HuH-7 (cell line): ENCODE measurements around the gene HNRNPC.
A peak's percentile ranks its signal among the peaks of the same experiment; 100 is the strongest.
"Not testable (repeated sequence)": the region's sequence is repeated elsewhere in the genome, so short reads cannot be mapped to it uniquely, and the experiment has no call there.

ENCODE experiments used
- DNase-seq: peaks from one replicate; pipeline ENCODE4 v3.0.0; 2011; ENCODE audit warnings: low spot score

Gene HNRNPC

DNA sequence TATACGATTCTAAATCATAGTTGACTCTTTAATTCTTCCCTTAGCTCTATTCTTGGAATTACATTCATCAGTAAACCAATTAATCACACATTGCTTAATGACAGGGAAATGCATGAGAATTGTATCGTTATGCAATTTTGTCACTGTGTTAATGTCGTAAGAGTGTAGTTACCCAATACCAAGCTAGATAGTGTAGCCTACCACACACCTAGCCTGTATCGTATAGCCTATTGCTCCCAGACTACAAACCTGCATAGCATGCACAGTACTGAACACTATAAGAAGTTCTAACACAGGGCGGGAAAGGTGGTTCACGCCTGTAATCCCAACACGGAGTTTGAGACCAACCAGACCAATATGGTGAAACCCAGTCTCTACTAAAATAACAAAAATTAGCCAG, 24.7 kb downstream of the HNRNPC start:
- DNase-seq, result peak; percentile 23

DNA sequence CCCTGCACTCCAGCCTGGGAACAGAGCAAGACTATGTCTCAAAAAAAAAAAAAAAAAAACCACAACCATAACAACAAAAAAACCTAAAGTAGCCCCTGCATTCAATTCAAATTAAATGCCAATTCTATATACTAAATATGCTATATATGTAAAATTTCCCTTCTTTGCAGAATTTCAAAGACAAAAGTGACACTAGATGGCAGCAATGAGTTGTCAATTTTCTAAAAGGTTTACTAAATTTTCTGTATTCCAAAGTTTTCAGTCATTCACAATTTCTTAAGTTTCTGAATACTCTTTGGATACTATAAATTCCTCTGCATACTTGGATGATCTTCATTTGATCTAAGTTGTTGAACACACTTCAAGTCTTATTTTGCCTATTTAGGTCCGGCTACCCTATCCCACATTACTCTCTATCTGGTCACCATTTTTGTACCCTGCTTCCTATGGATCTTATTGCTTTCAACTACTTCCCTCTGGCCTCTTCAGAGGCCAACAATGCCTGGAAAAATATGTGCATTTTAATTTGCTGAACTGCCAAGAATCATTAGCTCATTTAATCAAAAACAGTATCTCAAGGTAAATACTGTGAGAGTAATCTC, 27.9 kb downstream of the HNRNPC start:
- no peak for DNase-seq

DNA sequence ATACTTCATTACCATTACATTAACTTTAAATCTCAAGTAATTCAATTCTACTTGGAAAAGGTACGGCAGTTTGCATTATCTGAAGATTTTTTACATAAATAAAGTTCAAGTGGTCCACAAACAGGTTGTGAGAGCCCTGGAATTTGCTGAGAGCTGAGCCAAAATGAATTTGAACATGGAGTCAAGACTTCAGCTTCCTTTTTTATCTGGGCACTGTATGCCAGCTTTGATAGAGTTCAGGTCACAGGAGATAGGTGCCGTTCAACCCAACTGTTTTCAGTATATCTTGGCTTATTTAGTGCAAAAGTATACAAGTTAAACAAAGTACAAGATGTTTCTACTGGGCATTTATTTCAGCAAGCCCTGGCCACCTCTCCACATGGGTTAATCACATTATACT, 28.8 kb downstream of the HNRNPC start:
- DNase-seq, result no peak

DNA sequence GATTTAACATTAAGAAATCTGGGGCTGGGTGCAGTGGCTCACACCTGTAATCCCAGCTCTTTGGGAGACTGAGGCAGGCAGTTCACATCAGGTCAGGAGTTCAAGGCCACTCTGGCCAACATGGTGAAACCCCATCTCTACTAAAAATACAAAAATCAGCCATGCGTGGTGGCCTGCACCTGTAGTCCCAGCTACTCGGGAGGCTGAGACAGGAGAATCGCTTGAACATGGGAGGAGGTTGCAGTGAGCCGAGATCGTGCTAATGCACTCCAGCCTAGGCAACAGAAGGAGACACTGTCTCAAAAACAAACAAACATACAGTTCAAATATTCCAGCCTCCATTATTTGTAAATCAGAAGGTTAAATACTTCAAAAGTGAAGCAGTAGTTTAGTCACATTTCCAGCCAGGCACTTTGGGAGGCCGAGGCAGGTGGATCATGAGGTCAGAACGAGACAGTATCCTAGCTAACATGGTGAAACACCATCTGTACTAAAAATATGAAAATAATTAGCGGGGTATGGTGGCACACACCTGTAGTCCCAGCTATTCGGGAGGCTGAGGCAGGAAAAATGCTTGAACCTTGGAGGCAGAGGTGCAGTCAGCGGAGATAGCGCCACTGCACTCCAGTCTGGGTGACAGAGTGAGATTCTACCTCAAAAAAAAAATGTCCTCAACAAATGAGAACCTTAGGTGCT, 30.3 kb downstream of the HNRNPC start:
- no peak for DNase-seq

DNA sequence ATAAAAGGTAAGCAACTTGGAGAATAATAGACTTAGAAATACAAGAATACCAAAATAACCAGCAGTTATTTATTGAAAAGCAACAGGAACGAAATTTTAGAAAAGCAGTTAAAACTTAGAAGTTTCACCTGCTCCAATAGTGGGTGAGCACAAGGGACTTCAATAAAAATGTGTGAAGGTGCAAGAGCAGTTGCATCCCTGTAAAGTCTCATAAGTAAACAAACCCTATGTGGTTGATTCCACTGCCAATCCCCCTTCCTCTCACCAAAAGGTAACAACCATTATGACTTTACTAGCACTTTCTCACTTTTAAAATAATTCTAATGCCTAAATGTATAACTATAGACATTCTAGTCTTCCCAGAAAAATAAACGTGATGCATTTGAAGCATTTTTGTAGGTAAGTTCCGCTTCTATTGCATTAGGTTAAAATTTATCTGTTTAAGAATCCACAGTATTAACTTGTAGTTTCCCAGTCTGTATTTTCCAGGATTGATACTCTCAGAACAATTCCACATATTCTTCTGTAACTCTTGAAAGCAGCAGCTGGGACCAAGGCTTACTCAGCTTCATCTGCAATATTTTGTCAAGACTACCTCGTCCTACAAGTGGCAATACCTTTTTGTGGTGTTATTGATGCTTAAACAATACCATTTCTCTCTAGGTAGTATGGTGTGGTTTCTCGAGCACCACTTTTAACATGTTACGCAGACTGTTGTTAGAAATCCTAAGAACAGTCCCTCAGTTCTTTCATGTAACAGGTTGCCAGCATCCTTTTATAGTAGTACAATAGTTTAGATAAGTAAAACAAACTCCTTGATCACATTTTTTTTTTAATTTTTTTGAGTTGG, 32.1 kb downstream of the HNRNPC start:
- DNase-seq, result no peak

DNA sequence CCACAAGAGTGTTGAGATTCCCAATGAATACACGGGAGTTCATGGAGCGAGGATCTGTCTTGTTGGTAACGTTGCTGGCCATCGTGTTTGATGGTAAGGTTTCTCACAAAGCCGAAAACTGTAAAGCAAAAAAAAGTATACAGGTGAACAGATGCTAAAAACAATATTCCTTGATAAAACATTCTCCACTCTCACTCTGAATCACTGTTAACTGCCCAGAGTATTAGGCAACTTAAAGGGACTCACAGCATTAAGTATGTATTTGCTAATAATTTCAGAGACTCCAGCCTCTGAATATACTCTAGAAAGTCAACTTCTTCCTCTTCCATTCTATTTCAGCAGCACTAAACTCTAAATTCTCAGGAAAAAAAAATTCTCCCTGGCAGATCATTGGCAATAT, 35.1 kb downstream of the HNRNPC start:
- DNase-seq, result no peak

DNA sequence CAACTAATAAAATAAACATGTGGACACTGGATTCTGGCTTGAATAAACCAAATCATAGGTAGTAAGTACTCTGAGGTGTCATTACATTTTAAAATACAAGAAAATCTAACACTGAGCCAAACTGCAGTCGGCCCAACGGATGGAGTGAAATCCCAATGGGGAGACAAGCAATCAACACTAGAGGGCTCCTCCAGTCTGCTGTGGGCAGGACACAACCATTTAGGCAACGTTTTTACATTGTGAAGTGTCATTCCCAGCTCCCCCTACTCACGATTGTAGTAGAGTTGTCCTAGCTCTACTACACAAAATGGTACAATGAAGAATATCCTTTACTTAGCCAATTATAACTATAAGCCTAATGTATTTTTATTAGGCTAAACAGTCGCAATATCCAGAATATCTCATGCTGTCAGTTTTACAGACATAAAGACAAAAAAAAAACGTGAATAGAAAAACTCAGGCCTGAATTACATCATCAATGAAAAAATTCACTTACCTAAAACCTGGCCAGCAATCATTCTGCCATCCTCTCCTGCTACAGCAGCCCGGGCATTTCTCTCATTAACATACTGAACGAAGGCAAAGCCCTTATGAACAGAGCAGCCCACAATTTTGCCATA, 35.7 kb downstream of the HNRNPC start:
- DNase-seq, result no peak

DNA sequence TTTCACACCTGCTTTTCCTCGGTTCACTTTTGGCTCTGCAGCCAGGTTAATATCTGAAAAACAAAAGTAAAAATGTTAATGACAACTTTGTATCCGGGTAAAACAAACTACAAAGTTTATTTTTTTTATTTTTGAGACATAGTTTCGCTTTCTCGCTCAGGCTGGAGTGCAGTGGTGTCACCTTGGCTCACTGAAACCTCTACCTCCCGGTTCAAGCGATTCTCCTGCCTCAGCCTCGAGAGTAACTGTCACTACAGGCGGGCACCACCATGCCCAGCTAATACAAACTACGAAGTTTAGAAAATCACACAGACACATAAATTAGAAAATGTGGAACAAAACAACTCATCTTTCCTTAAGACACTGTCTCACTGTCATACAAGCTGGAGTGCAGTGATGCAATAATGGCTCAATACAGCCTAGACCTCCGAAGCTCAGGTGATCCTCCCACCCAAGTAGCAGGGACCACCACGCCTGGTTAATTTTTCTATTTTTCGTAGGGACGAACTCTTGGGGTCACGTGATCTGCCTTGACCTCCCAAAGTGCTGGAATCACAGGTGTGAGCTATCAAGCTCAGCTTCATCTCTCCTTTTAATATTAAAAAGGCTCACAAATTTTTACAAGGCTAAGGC, 38.1 kb downstream of the HNRNPC start:
- no peak for DNase-seq

DNA sequence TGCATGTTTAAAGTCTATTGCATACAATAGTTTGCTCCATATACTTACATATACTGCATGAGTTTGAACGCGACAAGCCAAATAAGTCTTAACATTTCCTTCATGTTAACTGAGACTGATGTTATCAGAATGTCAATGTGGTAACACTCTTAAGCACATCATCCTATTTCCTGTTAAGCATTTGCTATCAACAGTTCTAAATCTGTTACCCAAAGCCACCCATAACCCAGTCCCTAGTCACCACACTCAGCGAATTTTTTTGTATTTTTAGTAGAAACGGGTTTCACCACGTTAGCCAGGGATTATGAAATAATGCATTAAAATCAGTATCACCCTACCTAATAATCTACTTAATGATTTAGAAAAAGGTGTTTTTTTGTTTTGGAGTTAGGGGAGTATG, 39.4 kb downstream of the HNRNPC start:
- no peak for DNase-seq

DNA sequence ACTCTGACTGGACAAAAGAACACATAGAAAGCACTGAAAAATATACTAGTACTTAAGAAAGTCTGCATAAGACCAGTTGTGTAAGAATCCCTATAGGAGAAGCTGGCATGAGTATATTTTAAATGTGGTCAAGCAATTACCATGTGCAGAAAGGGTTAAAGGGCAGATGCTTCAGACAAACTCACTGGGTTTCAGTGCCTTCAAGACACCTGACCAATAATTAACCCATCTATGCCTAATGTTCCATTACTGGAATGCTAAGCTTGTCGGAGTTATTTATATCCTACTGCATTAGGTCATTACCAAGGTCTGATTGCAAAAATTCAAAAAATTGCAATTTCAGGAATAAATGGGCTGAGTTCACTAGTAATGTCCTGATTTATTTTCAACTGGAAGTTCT, 41.3 kb downstream of the HNRNPC start:
- no peak for DNase-seq

DNA sequence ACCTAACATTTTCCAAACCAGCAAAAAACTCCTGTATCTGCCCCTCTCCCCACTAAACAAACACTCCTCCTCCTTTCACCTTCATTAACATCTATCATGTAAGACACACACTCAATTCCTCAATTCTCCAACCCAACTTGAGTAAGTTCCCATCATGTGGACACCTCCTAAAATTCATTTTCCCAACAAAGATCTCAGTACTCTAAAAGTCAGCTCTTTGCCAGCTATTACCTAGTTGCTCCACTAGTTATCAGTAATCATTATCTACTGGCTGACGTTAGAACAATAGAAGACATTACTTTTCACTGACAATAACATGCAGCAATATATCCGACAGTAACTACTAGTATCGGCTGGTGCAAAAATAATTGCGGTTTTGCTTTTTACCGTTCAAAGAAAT, 42.1 kb downstream of the HNRNPC start:
- no peak for DNase-seq

DNA sequence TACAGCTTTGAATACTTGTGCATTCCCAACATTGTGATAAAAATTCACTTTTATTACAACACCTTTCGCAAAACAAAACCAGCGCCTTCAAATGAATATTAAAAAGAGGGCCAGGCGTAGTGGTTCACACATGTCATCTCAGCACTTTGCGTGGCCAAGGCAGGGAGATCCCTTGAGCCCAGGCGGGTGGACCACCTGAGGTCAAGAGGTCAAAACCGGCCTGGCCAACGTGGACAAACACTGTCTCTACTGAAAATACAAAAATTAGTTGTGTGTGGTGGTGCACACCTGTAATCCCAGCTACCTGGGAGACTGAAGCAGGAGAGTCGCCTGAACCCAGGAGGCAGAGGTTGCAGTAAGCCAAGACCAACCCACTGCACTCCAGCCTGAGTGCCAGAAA, 42.8 kb downstream of the HNRNPC start:
- DNase-seq, result no peak

DNA sequence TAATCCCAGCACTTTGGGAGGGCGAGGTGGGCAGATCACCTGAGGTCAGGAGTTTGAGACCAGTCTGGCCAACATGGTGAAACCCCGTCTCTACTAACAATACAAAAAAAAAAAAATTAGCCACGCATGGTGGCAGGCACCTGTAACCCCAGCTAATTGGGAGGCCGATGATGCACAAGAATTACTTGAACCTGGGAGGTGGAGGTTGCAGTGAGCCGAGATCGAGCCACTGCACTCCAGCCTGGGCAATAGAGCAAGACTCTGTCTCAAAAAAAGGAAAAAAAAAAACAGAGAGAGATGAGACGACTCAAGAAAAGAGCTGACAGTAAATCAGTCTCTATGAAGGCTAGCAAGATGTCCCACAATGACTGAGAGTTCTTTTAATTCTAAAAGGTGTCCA, 44.1 kb downstream of the HNRNPC start:
- DNase-seq, result not testable (repeated sequence)

DNA sequence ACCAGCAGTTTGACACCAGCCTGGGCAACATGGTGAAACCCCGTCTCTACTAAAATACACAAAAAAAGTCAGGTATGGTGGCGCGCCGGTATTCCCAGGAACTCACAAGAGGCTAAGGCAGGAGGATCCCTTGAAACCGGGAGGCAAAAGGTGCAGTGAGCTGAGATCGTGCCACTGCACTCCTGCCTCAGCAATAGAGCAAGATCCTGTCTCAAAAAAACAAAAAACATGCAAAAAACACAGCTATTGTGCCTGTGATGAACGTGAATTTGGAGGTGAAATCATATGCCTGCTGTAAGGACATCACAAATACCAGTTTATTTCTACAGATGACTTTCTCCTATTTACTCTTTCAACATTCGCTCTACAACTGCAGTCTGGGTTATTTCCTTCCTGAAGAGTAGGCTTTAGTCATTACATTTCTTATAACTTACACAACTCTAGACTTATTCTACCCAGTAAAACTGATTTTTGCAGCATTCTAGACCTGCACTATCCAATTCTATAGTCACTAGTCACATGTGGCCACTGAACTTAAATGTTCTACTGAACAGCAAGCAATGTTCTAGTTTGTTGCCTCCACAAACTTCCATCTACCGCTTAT, 48.3 kb downstream of the HNRNPC start:
- DNase-seq, result no peak

DNA sequence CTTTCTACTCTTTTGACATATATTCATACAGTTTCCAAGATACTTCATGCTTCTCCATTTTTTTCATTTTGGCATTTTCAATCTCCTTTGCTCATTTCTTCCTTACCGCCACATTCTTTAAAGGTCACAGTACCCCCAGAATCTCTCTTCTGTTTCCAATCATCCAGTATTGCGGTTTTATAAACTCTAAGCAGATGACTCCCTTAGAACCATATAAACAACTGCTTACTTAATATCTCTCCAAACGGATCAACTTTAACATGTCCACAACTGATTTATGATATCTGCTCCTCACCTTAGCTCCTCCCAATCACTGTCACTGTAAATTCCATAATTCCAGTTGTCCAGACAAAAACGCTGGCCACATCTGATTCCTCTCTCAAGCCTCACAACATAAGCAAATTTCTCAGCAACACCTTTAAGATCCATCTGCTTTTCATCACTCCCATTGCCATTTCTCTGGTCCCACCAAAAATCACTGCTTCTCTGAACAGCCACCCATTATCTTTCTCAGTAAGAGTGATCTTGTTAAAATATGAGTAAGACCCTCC, 49.6 kb downstream of the HNRNPC start:
- no peak for DNase-seq

DNA sequence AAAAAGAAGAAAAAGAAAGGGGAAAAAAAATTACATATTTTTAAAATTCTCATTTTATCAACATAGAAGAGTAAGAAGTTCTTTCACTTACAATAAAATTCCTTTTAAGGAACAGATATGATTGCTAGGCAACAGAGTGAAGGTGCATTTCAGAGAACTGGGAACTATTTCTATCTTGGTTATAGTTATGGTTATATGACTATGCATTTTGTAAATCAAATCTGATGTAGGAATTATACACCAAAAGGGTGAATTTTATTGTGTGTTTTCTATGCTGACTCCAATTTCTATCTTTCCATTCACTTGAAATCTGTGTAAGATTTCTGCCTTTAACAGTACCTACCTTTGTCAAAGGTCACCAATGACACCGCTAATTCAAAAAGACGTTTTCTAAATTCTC, 50.1 kb downstream of the HNRNPC start:
- DNase-seq, result no peak

DNA sequence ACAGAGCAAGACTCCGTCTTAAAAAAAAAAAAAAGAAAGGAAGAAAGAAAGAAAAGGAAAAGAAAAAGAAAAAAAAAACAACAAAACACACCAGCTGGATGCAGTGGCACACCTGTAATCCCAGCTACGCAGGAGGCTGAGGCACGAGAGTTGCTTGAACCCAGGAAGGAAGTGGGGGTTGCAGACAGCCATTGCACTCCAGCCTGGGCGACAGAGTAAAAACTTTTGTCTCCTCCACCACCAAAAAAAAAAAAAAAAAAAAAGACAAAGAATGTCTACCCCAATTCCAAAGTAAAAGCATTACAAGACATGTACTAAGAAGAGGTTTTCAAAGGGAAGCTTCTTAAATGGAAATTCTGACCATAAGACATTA, 53.4 kb downstream of the HNRNPC start:
- no peak for DNase-seq

DNA sequence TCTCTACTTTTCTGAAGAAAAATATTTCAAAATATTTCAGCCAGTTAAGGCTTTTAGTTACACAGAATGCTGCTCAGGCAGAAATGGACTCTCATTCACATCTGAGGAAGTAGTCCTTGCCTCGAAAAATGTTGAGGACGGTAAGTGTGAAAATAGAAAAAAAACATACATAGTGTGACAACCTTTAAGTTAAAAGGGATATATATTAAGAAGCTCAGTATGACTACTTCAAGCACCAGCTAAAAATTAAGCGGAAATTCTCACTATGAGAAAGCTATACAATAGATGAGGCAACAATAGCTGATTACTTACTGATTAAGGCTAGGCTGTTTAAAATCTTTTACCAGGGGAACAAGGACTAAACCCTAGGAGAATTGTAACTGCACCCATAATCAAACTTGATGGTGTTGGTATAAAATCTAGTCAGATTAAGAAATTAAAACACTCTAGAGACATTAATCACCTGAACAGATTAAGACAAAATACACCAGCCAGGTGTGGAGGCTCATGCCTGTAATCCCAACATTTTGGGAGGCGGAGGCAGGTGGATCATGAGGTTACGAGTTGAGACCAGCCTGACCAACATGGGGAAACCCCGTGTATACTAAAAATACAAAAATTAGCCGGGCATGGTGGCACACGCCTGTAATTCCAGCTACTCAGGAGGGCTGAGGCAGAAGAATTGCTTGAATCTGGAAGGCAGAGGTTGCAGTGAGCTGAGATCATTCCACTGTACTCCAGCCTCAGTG, 53.9 kb downstream of the HNRNPC start:
- DNase-seq, result no peak

DNA sequence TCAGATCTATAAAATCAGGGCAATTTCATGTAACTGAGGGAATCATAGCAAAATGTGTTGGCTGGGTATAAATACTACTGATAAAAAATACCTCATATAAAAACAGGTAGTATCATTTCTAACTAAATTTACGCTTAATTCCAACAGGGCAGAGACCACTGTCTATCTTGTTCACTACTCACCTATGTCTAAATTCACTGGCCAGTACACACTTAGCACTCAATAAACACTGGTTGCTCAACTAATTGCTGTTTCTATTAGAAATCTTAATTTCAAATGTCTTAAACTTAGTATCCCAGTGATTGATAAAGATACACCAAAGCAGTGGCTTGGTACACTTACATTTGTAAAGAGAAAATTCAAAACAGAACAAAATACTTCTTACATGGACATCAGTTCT, 55.6 kb downstream of the HNRNPC start:
- DNase-seq, result no peak

DNA sequence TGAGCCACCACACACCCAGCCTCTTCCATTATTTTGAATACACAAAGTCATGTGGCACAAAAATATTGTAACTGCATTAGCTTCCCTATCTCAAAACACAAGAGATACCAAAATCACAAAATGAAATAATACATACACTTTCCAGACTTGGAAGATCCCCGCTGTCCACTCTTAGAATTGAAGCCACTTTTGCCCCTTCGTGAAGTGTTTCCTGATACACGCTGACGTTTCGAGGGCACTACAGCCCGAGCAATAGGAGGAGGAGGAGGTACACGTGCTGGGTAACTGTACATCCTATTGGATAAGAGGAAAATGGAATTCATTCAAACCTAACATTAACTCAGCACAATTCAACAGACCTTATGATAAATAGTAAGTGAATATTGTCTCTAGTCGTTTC, 56.4 kb downstream of the HNRNPC start:
- not testable (repeated sequence) for DNase-seq

DNA sequence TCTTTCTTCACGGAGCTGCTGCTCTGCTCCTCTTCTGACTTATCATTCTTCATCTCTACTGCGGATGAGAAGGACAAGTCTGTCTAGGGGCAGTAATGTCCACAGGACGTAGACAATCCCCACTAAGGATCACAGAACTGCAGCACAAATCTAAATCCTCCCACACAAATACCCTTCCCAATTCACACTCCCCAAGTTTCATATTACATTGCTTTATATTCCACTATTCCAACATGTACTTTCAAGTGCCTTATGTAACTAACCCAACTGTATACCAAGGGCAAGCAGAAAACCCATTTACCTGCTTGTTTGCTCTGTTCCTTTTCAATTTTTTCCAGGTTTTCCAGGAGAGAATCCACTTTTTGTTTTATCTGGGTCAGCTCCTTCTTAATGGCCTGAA, 57.7 kb downstream of the HNRNPC start:
- DNase-seq, result no peak
